ENCODE measurements around the gene DENND4C.
"Not testable (repeated sequence)": the region's sequence is repeated elsewhere in the genome, so short reads cannot be mapped to it uniquely, and the experiment has no call there.

- not testable (repeated sequence) for TF ChIP-seq CTCF, POLR2A (IDR thresholded peaks at IDR 0.05)
Measured at GRCh38 chr9:19389539-19389938, 159.0 kb downstream of the DENND4C start.

Measured in testis (tissue), 2 donors.